Suprapubic skin (tissue), 4 donors: ENCODE measurements around the gene CYB561.

Experiments
- CTCF ChIP-seq, 2 donors: fragments of 200-600 bp in 1 of 2; fragments of 450-650 bp in 1 of 2; sonication (generic) in 1 of 2; IDR thresholded peaks; one replicate each; pipeline ENCODE4 v1.5.1; 2016 to 2019; ENCODE audit warnings: antibody characterized with exemption in 2 of 2, mild to moderate bottlenecking in 1 of 2, moderate library complexity in 1 of 2
- POLR2A ChIP-seq, 2 donors: fragments of 450-650 bp; IDR thresholded peaks; one replicate each; pipeline ENCODE4 v1.6.1; 2017; ENCODE audit warnings: antibody characterized with exemption in 2 of 2, mild to moderate bottlenecking in 2 of 2, moderate library complexity in 2 of 2
- POLR2AphosphoS5 ChIP-seq, 3 donors: sonication (generic); formaldehyde crosslinking; IDR thresholded peaks; one replicate each; pipeline ENCODE4 v1.6.1; 2017; ENCODE audit warnings: antibody characterized with exemption in 3 of 3

GRCh38 chr17:63405741-63406261, 40.3 kb downstream of the CYB561 start:
- TF ChIP-seq CTCF (IDR thresholded peaks at IDR 0.05) (peak; percentile 45 to 59), POLR2A (IDR thresholded peaks at IDR 0.05) (no peak), POLR2AphosphoS5 (IDR thresholded peaks at IDR 0.05) (no peak)
